Rectal smooth muscle tissue (tissue), 1 donor: ENCODE data around the gene PLSCR3.
A peak's percentile ranks its signal among the peaks of the same experiment; 100 is the strongest.

Experiments used
- H3K27ac ChIP-seq: one replicate; pipeline ENCODE4 v1.7.0; 2013; ENCODE audit warnings: low read depth, low read length, inconsistent platforms
- H3K27me3 ChIP-seq: one replicate; pipeline ENCODE4 v1.7.0; 2013; ENCODE audit warnings: low read length; ENCODE audit not compliant: control insufficient read depth, insufficient read depth
- H3K36me3 ChIP-seq: one replicate; pipeline ENCODE4 v1.7.0; 2013; ENCODE audit warnings: low read length; ENCODE audit not compliant: control insufficient read depth, insufficient read depth
- H3K4me1 ChIP-seq: one replicate; pipeline ENCODE4 v1.7.0; 2013; ENCODE audit warnings: low read length; ENCODE audit not compliant: control insufficient read depth, insufficient read depth
- H3K4me3 ChIP-seq: one replicate; pipeline ENCODE4 v1.7.0; 2013; ENCODE audit warnings: low read length
- H3K9ac ChIP-seq: one replicate; pipeline ENCODE4 v1.7.0; 2013; ENCODE audit warnings: low read length

The PLSCR3 gene

GRCh38 chr17:7394452-7395191 lies at the start of gene PLSCR3:
PLSCR3 (minus strand) TSS chr17:7394525; CDS start chr17:7394110, 415 bp downstream.
- peak within 1 kb of the TSS; percentile 86 for H3K27ac ChIP-seq
- no peaks in the 10 kb centered on the region for H3K27me3 ChIP-seq
- H3K36me3 ChIP-seq = peaks cover 5% of the 10 kb centered on the region
- H3K4me1 ChIP-seq = no peaks in the 10 kb centered on the region
- H3K4me3 ChIP-seq = peak within 1 kb of the TSS; percentile 83
- H3K9ac ChIP-seq = peak within 1 kb of the TSS; percentile 88

DNA sequence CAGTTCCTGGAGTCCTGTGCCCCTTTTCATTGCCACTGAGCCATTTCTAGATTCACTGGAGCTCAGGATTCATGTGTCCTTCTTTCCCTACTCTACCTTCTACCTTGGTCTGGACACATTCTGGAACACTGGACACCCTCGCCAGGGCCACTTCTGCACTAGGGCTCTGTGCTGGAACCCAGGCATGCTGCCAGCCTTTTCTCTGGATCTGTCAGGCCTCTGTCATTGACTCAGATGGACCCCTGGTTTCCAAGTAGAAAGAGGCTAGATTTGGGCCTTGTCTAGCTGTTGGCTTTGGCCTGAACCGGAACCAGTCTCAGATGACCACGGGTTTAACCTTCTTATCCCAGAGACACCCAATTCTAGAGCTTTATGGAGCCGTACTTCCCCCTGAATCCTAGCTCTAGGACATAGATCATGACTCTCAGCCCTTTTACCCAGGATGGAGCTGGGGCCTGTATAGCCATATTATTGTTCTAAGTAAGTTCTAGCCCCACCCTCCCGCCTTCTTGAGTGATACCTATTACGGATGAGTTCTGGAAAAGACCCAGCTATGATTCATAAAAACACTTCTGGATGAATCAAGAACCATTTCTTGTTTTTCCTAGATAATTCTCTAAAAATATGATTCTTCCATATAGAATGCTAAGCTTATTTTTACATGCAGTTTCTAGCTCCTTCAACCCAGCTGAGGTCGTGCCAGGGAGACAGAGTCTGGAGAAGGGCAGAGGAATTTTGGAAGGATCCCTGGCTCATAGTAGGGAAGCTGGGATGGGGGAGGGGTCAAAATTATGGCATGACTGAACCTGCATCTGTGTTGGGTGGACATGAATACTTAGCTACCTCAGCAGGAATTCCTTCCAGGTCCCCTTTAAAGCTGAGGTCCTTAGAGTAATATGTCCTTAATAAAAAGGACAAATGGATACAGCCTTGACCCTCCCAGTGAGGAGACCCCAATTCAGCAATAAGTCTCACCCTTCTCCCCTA lies 49.5 kb upstream of the PLSCR3 start:
- no peak overlapping the region for H3K9ac ChIP-seq
- H3K4me3 ChIP-seq = no peak overlapping the region
- no peak overlapping the region for H3K27ac ChIP-seq
- no peaks in the 10 kb centered on the region for H3K36me3 ChIP-seq
- H3K27me3 ChIP-seq = peaks cover 37% of the 10 kb centered on the region
- peaks cover 6% of the 10 kb centered on the region for H3K4me1 ChIP-seq

DNA sequence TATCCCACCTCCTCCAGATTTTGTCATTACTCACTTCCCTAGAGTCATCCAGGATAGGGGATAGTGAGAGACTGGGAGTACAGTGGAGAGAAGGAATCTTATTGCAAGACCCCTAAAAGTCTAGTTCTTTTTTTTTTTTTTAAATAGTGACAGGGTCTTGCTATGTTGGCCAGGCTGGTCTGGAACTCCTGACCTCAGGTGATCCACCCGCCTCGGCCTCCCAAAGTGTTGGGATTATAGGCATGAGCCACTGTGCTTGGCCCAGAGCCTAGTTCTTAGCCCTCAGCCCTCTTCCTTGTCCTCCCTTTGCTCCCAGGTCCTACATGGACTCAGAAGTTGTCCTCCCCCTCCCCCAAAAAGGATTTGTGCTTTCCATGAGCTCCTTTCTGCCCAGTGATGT lies 47.8 kb upstream of the PLSCR3 start:
- H3K4me3 ChIP-seq = no peak overlapping the region
- peaks cover 41% of the 10 kb centered on the region for H3K27me3 ChIP-seq
- H3K27ac ChIP-seq = no peak overlapping the region
- no peaks in the 10 kb centered on the region for H3K36me3 ChIP-seq
- H3K4me1 ChIP-seq = peaks cover 6% of the 10 kb centered on the region
- H3K9ac ChIP-seq = no peak overlapping the region

- Histone ChIP-seq H3K27me3 (peaks cover 39% of the 10 kb centered on the region), H3K4me1 (peaks cover 10% of the 10 kb centered on the region), H3K36me3 (no peaks in the 10 kb centered on the region), H3K27ac (no peak overlapping the region), H3K4me3 (no peak overlapping the region), H3K9ac (no peak overlapping the region)
Measured at GRCh38 chr17:7441266-7441665, 46.9 kb upstream of the PLSCR3 start.

- H3K9ac ChIP-seq = no peak overlapping the region
- H3K27me3 ChIP-seq = peaks cover 39% of the 10 kb centered on the region
- no peak overlapping the region for H3K27ac ChIP-seq
Measured at GRCh38 chr17:7440834-7441195, 46.5 kb upstream of the PLSCR3 start.

DNA sequence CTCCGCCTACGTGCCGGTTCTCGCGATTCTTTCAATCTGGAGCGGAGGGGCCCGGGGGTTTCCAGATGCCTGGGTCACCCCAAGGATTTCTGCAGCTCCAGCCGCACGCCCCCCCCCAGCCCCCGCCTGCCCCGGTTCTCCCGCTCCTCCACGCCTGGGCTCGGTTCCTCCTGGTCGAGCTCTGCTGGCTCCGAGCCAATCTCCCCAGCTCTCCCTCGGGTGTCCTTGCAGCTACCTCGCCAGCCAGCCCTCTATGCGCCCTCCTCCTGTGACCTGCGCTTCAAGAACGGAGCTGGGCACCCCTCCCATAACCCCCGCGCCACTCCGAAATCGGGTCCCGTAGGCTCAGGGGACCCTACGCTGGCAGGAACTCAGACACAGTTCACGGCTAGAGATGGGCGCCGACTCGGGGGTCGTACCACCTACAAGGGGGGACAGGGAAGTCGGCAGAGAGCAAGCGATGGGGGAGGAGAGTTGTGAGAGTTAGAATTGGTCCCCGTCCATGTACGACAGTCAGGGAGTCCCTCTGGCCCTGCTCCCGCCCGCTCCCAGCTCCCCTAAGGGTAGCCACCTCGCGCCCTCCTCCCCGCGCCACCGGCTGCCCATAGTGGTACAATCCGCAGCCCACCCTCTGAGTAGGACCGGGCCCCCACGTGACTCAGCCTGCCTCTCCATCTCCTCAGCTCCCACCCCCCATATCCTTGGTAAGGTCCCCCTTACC lies 45.9 kb upstream of the PLSCR3 start:
- Histone ChIP-seq H3K9ac (no peak overlapping the region), H3K27ac (no peak overlapping the region), H3K4me3 (peak overlapping the region; percentile 57), H3K36me3 (no peaks in the 10 kb centered on the region), H3K4me1 (peaks cover 15% of the 10 kb centered on the region), H3K27me3 (peaks cover 36% of the 10 kb centered on the region)

More at GRCh38 chr17:7440834-7441195, 46.5 kb upstream of the PLSCR3 start:
- Histone ChIP-seq H3K4me3 (no peak overlapping the region), H3K36me3 (no peaks in the 10 kb centered on the region), H3K4me1 (peaks cover 11% of the 10 kb centered on the region)

GRCh38 chr17:7439462-7440112 lies 45.3 kb upstream of the PLSCR3 start, which contains the start of gene FGF11:
FGF11 (plus strand) TSS chr17:7439512; CDS start chr17:7439621, 109 bp downstream.
- peaks cover 32% of the 10 kb centered on the region for H3K27me3 ChIP-seq
- H3K27ac ChIP-seq = no peak within 1 kb of the TSS
- H3K4me1 ChIP-seq = peaks cover 15% of the 10 kb centered on the region
- peak within 1 kb of the TSS; percentile 57 for H3K4me3 ChIP-seq
- H3K9ac ChIP-seq = peak within 1 kb of the TSS; percentile 10
- H3K36me3 ChIP-seq = no peaks in the 10 kb centered on the region

DNA sequence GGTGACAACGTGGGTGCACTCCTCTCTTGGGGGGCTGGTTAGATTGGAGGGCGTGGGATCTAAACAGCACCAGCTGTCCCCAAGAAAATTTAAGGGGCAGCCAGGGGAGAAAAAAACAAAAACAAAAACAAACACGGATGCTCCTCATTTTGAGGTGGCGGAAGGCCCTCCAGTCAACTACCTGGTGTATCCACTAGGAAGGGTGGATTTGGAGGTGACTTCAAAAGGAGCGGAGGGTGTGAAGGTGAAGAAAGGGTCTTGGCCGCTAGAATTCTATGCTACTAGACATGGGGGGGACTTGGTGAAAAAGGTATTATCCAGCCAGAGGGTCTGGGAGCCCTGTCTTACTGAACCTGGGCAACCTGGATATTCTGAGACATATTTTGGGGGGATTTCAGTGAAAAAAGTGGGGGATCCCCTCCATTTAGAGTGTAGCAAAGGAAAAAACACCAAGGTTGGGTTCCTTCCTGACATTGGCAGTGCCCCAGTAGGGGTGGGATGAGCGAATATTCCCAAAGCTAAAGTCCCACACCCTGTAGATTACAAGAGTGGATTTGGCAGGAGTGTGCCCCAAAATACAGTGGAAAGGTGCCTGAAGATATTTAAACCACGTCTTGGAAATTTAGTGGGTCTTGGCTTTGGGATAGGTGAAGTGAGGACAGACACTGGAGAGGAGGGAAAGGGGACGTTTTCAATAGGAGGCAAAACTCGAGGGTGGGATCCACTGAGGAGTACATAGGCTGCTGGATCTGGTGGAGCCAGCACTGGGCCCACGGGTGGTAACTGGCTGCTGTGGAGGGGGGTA lies 44.5 kb upstream of the PLSCR3 start:
- Histone ChIP-seq H3K27ac (no peak overlapping the region), H3K27me3 (peaks cover 32% of the 10 kb centered on the region), H3K9ac (peak overlapping the region; percentile 10), H3K4me1 (peaks cover 15% of the 10 kb centered on the region), H3K4me3 (peak overlapping the region; percentile 24), H3K36me3 (no peaks in the 10 kb centered on the region)

DNA sequence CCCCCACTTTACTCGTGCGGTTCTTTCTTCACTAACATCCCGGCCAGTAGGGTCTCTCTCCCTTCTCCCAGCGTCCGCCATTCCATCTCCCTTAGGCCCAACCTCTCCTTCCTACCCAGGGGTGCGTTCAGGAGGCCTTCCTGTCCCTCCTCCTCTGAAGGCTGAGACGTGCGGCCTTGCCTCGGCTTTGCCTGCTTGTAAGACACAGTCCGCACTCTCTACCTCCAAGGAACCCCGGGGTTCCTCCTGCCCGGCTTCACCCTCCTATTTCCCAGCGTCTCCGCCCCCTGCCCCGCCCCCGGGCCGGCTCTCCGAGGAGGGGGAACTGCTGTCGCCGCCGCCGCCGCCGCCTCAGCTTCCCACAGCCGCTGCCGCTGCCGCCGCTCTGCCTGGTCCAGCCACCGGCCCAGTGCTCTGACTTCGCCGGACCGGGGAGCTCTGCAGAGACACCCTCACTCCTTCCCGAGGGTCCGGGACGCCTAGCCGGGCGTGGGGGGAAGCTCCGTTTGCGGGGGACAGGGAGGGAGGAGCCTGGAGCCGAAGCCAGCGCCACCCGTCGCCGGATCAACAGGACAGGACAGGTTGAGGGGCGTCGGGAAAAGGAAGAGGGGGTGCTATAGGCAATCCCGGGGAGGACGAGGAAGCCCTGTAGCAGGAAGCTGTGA lies 43.8 kb upstream of the PLSCR3 start:
- peaks cover 32% of the 10 kb centered on the region for H3K27me3 ChIP-seq
- H3K4me3 ChIP-seq = peak overlapping the region; percentile 40
- H3K36me3 ChIP-seq = no peaks in the 10 kb centered on the region
- peaks cover 15% of the 10 kb centered on the region for H3K4me1 ChIP-seq
- H3K9ac ChIP-seq = peak overlapping the region; percentile 10
- H3K27ac ChIP-seq = no peak overlapping the region

- no peaks in the 10 kb centered on the region for H3K36me3 ChIP-seq
- no peak overlapping the region for H3K9ac ChIP-seq
- no peak overlapping the region for H3K27ac ChIP-seq
- peak overlapping the region; percentile 40 for H3K4me3 ChIP-seq
- peaks cover 15% of the 10 kb centered on the region for H3K4me1 ChIP-seq
- H3K27me3 ChIP-seq = peaks cover 32% of the 10 kb centered on the region
Measured at GRCh38 chr17:7437369-7437863, 43.1 kb upstream of the PLSCR3 start.
